ENCODE results near the gene RBMS3. TPM values are rescaled to one million over a fixed set of nuclear protein-coding genes. Genes with fewer than 3 reads are reported as not detected.

Gene RBMS3
- polyA plus RNA-seq, 1 donor: 28.5 TPM

DNA sequence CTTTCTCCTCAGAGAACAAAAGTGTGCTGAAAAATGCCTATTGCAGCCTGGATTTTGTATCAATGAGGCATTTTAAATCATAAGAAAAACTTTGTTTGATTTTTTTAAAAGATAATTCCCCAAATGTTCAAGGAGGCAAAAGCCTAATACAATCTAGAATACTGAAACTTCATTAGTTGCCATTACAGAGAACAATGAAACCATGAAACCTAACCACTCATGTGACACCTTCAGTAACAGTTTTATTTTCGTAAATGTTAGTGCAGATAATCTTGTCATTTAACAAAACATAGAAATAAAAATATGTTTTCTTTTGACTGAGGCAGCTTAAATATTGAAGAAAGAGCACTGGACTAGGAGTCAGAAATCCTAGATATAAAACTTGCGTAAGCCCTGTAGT, 655.9 kb downstream of the RBMS3 start:
- DNase-seq (ENCODE audit: low read depth): no peak

DNA sequence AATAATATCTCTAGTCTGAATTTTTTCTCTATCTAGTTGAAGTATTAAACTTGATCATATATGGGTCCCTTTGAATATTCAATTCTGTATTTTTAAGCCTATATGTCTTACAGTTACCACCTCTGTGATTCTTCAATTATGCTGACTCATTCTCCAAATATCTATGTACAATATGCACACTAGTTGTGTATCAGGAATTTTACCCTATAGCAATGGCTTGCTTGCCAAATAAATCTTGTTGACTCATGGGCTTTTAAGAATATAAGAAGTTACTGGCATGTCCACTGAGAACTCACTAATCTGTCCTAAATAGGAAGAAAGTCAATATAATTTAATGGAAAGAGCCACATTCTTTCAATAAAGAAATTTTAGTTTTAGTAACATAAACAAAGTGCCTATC, 656.3 kb downstream of the RBMS3 start:
- DNase-seq (ENCODE audit: low read depth): no peak

DNA sequence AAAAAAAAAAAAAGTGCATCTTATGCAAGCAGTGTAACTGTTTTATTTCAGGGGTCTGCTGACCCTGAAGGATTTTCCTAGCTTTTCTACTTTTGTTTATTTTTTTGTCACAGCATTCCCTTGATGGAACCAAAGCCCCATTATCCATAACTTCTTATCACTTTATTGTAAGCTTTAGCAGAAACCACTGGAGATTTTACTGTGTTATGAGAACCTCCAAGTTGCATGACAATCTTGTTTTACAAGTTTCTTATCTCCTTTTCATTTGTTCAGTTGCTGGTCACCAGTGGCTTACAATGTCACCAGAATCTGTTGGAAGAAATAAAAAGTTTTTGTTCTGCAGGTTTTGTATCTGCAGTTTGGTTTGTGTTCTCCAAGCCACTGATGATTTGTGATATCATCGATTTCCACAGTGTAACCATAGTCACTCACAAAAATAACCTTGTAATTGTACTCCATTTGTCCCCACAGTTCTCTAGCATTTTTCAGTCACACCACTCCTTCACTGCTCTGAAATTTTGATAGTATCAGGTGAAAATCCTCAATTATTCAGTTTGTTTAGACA, 660.0 kb downstream of the RBMS3 start:
- no peak for DNase-seq (ENCODE audit: low read depth)

DNA sequence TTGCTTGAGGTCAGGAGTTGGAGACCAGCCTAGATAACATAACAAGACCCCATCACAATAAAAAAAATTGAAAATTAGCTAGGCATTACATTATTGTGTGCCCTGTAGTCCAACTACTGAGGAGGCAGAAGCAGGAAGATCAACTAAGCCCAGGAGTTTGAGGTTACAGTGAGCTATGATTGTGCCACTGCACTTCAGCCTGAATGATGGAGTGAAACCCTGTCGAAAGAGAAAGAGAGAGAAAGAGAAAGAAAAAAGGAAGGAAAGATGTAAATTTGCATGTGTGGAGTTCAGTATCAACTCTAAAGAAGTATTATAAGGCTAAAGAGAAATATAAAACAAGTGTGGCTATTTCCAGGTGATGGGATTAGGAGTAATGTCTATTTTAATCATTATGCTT, 661.4 kb downstream of the RBMS3 start:
- no peak for DNase-seq (ENCODE audit: low read depth)

DNA sequence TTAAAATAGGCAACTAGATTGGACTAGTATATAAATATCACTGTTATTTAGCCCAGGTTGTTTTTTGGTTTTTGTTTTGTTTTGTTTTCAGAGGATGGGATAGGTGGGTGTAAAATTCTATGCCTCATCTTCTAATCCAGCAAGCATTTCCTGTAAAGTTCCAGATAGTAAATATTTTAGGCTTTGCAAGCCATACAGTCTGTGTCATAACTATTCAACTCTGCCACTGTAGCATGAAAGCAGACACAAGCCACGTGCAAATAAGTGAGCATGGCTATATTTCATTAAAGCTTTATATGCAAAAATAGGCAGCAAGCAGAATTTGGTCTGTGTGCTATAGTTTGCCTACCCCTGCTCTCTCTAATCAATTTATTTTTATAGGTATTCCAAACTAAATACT, 668.3 kb downstream of the RBMS3 start:
- DNase-seq (ENCODE audit: low read depth): no peak

DNA sequence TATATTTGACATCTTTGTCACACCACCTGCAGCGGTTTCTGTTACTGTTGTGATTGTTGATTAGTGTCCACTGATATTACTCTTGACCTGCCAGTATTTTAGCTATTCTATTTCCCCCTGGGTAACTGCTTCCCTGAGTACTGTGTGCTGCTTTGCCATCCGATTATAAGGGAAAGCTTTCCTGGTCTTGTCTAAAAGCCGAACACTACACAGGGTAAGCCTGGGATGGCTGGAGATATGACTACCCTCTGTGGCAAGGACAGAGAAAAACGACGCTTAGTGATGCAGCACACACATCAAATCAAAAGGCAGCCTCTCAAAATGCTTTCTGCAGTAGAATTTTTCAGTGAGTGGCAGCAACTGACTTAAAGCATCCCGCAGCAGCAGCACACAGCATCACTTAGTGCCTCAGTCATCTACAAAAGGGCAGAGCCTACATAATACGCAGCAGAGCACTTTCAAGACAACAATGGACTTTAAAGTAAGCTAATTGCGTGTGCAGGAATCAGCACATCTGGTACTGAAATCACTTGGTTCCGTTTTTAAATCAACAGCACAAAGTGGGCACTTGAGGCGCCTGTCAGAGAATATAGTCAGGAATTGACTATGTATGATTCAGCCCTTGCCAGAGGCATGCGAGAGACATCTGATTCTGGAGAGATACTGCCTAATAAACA, 669.2 kb downstream of the RBMS3 start:
- DNase-seq (ENCODE audit: low read depth): no peak

DNA sequence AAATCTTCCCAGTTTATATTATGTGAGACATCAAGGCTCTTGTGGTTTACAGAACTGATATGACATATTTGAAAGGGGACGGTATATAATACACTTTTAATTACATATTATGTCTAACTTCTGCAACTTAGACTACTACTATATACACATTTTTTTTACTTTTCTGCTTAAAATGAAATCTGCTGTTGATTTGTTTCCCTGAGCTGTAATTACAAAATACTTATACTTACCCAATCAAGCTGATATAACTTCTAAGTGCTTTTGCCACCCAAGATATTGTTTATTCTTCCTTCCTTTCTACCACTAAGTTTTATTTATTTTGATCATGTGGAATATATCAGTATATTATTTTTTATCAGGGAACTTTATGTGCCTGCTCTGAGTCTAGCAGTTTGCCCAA, 671.6 kb downstream of the RBMS3 start:
- no peak for DNase-seq (ENCODE audit: low read depth)

DNA sequence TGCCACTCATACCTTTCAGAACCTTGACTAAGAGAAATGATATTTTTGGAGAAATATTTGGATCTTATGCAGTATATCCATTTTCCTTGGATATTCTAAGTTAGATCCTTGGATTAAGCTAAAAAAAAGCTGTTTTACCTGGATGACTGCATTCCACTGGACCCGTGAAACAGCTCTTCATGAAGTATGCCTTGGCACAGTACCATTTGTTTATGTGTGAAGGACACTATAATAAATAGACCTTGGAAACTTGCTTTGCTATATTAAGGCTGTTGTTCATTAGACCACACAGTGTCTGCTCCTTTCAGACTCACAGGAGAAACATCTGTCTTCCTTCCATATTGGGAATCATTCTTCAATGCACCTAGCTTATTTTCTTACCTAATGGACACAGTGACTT, 674.5 kb downstream of the RBMS3 start:
- no peak for DNase-seq (ENCODE audit: low read depth)

DNA sequence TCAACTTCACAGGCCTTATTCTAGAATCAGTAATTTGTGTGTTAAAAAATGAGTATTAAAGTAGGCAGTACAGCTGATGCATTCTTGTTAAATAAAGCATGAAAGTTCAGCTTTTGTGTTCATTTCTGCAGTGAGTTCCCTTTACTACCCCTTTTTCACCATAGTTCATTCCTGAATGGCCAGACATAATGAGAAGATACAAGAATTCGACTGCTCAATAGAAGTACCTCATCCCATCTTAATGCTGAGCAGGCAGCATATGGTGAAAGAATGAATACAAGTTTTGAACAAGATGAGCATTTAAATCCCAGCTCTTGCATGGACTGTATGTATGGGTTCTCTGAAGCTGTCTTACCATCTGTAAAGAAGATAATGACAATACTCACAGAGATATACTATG, 677.9 kb downstream of the RBMS3 start:
- DNase-seq (ENCODE audit: low read depth): no peak

DNA sequence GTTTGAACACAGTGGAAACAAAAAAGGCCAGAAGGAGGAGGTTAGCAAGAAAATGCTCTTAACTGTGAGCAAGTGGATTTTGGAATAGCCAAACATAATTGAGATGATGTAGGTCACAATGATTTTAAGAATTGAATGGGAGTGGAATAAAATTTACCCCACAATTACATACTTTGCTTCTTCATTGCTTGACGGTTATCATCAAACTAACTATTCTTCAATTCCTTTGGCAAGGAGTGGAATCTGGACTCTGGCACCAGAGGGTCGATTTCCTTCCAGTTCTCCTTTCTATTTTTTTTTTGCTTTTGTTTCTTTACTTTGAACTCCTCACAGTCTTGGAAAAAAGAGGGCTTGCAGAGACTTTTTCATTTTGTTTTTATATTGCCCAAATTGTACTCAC, 691.0 kb downstream of the RBMS3 start:
- DNase-seq (ENCODE audit: low read depth): no peak

DNA sequence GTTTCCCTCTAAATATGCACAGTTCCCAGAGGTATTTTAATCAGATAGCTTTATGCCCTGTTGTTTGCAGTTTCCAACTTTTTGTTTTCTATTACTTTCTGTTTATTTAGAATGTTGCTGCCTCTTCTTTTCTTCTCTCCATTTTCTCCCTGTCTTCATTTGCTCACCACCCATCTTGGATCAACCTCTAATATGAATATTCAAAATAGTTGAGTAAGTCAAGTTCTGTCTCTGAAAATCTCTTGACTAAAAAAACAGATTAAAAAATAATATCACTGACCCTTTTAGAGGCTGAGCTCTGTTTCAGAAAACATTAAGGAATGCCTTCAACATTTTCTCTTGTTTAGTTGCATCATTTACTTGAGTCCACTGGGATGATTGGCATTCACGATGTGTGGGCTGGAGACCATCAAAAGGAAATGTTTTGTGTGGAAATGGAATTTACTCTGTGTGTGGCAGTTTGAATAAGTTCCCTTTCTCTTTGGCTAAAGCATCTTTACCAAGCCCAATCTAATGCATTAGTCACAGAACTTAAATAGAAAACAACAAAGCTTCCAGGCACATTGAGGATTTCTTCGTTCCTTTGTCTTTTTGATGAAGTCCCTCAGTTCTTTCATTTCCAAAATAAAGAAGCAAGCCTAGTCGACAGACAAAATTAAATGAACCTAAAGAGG, 691.6 kb downstream of the RBMS3 start:
- DNase-seq (ENCODE audit: low read depth): peak; percentile 24

DNA sequence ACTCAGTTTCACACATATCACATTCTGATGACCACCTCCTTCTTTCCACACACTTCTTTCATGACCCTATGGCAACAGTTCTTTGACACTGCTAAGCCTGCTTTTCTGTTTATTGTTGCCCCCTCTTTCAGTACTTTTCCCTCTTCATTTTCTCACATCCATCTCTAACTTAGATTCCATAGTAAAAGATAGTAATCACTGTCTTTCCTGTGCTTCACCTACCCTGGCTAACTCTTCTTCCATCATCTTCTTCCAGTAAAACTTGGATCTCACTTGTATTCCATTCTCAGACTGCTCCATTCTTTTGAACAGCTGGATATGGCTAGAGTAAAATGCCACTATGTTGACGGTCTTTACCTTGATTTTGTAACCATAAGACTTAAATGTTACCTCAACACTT, 692.9 kb downstream of the RBMS3 start:
- DNase-seq (ENCODE audit: low read depth): no peak

DNA sequence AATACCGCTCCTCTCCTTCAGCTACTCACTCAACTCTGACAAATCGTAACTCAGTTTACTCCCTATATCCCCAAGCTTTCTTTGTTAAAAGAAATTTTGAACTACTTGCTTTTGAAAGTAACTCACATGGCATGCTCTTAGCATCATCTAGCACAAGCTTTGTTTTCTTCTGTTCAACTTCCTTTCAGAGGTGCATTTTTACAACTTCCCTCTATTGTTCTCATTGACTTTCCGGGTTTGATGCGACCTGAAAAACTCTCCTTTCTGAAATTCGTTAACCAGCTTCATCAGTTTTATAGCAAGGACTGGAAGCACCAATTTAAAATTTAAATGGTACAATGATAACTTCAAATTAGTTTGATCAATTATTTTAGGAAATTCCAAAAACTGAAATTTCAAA, 696.0 kb downstream of the RBMS3 start:
- no peak for DNase-seq (ENCODE audit: low read depth)

DNA sequence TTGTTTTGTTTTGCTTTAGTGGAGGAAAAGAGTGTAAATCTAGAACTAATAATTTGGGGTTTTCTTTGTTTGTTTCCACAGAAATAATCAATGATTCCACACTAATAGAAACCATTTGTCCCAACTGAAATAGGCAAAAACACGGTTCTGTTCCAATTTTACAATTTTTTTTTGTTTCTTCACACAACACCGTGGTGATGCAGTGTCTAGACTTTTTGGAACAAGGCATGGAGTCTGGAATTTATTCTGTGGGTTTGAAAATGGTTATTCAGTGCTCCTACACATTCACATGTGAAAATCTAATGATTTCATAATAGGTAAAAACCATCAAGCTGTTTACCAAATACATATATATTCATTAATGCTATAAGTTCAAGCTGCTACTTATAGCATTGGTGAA, 696.5 kb downstream of the RBMS3 start:
- DNase-seq (ENCODE audit: low read depth): no peak

DNA sequence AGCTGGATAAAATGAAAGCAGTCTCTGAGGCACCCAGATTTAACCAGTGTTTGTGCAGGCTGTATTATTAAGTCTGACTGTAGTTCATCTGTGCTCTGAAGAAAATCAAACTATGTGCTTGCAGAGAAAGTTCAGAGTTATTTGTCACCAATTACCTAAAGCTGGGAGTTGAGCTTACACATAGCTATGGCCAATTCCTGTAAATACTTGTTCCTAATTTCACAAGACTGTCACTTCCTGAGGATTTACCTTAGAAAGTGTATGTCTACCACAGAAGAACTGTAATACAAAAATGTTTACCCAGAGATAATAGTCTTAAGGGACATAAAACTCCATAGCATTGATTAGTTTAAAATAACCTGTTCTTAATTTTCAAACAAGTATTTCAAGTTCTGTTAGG, 697.2 kb downstream of the RBMS3 start:
- DNase-seq (ENCODE audit: low read depth): no peak

DNA sequence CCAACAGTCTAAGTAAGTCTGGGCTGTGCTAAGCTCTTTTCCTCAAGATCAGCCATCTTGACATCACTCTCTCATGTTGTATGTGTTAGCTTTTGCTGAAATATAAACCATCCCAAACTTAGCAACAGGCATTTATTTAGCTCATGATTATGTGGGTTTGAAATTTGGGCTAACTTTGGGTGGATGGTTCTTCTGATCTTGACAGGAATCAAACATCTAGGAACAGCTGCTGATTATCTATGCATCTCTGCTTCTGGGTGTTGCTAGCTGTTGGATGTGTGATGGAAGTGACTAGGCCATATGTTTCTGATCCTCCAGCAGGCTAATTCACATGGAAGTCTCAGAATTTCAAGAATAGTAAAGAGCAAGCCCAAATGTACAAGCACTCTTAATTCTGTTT, 710.3 kb downstream of the RBMS3 start:
- DNase-seq (ENCODE audit: low read depth): no peak

DNA sequence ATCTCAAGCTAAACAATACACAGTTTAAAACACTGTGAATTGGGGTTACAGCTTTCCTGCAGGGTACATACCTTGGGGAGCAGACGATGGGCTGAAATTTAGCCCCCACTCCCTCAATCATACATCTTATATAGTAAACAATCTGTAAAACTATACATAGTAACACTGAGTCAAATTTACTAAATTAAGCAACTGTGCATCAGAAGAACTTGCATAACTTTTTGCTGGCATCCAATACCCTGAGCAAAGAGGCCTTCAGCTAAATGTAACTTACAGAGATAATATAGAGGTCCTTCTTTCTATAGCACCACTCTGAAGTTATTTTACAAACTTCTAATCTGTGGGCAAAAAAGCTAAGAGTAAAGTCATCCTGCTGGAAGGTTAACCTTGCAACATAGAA, 721.9 kb downstream of the RBMS3 start:
- DNase-seq (ENCODE audit: low read depth): no peak

DNA sequence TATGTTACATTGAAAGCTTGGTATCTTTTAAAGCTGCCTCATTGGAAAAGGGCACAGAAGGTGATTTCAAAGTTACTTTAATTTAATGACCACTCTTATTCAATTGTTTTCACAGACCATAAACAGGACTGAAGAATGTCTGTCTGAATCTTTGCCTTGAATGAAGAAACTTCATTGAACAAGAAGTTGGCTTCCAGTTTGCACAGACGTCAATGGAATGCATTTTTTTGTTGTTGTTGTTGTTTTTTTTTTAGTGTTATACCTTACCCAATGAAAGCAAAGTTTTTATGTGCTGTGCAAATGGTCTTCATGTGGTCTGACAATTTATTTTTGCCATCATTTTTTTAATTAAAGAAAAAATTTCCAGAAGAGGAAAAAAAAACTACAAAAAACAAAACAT, 722.9 kb downstream of the RBMS3 start:
- no peak for DNase-seq (ENCODE audit: low read depth)

DNA sequence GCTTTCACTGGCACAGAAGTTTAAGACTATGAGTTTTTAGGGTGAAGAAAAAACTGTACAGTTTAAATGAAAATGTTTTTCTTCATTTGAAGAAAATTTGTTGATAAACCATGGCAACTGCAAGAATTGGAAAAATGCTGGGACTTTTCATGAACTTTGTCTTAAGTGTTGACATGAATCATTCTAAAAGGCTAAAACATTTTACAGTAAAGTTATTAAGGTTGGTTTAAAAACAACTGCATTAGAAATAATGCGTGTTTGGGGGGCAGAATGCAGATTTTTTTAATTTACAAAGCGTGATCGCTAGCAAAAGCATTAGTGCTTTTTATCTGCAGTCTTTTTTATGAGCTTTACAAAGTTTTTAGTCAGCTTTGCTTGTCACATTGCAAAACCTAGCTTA, 723.6 kb downstream of the RBMS3 start:
- no peak for DNase-seq (ENCODE audit: low read depth)

DNA sequence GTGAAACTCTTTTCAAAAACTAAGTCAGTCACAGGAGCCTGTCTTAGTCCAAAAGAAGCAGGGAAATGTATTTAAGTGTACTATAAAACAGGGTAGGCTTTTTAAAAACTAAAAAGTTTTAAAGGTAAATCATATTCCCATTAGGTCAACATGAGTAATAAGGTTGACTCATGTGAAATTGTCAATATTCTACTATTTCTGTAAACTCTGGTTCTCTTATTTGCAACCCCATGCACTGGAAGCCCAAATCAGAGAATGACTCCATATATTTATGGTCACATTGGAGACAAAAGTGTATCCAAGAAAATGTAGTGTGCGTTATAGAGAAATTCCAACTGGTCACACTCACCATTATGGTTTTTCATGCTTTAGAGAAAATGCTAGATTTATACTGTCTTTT, 725.2 kb downstream of the RBMS3 start:
- DNase-seq (ENCODE audit: low read depth): no peak

DNA sequence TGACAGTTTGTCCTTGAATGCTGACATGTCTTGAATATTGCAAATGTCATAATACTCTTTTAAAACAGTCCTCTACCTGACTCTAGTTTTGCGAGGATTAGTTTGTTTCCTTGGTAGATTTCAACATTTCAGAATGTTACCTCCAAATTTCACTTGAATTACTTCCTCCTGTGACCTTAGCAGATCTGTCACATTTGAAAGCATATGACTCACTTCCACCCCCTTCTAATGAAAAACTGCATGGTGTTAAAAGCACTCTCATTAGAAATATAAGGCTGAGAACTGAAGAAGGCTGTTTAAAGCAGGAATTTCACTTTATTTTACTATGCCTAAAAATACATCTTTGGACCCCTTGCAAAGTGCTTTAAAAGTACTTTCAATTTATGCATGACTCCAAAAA, 726.8 kb downstream of the RBMS3 start:
- DNase-seq (ENCODE audit: low read depth): no peak

DNA sequence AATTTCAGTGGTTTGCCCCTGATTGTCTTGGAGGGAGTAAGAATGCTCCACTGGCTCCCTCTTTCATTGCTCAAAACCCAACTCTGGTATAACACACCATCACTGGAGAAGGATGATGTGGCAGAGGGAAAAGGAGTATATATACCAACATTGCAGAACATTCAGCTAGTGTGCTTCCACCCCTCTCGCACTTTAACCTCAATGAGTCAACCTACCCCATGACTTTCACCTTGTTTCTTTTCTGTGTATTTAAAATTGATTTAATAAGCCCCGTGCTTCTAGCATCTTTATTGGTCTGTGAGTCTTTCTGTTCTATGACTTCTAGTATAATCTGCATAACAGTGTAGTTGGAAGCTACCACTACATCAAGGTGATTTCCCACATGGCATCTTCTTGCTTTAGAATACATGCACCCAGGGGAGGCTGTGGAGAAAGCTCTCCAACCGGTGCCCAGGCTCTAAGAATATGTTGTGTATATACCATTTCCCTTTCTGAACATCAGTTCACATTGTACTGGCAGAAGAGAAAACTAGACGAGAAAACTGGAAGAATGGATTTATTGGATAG, 730.4 kb downstream of the RBMS3 start:
- no peak for DNase-seq (ENCODE audit: low read depth)

DNA sequence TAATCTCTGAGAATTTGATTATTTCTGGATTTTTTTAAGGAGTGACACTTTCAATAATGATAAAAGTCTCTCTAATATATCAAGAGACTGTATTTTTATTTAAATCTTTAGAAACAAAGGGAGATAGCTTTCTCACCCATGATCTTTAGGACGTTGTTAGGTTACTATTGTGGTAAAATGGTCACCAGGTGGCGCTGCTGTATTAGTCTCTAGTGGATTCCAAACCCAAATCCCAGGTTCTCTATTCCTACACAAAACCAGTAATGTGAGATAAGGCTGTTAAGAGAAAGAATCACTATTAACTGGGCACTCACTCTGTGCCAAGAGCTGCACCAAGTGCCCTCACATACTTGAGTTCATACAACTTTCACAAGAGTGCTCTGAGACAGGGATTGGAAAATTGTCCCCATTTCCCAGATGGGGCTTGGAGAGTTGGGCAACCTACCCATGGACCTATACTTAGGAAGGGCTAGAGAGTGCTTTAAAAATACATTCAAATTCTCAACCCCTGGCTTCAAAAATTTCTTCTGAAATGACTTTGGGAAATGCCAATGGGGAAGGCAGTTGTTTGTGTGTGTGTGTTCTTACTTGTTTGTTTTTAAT, 732.2 kb downstream of the RBMS3 start:
- no peak for DNase-seq (ENCODE audit: low read depth)
